Left lung (tissue), 10 donors: ENCODE results near the gene LILRB5. TPM values are rescaled to one million over a fixed set of nuclear protein-coding genes. Genes with fewer than 3 reads are reported as not detected.
A peak's percentile ranks its signal among the peaks of the same experiment; 100 is the strongest.
"Not testable (repeated sequence)": the region's sequence is repeated elsewhere in the genome, so short reads cannot be mapped to it uniquely, and the experiment has no call there.

Experiments used
- ATAC-seq: fragments of 200-7000 bp; cut with Tn5 transposase; one replicate; pipeline ENCODE4 v1.9.1; 2020; ENCODE audit warnings: moderate library complexity
- DNase-seq, 4 donors: peaks; one replicate each; pipeline ENCODE4 v3.0.0-alpha.2; 2013 to 2020
- H3K27ac ChIP-seq, 2 donors: fragments of 200-600 bp; sonication (generic) in 1 of 2; one replicate each; pipeline versions ENCODE4 v1.5.0 to v1.8.0; 2020 to 2021
- H3K27me3 ChIP-seq, 2 donors: fragments of 200-600 bp; sonication (generic) in 1 of 2; one replicate each; pipeline versions ENCODE4 v1.5.0 to v1.8.0; 2020 to 2021
- H3K36me3 ChIP-seq, 2 donors: fragments of 200-600 bp; sonication (generic) in 1 of 2; one replicate each; pipeline versions ENCODE4 v1.5.0 to v1.8.0; 2020 to 2021
- H3K4me1 ChIP-seq, 2 donors: fragments of 200-600 bp; one replicate each; pipeline ENCODE4 v1.8.0; 2021
- H3K4me3 ChIP-seq, 2 donors: fragments of 200-600 bp; sonication (generic) in 1 of 2; one replicate each; pipeline versions ENCODE4 v1.5.0 to v1.8.0; 2020 to 2021; ENCODE audit warnings: mild to moderate bottlenecking in 1 of 2
- H3K9me3 ChIP-seq, 2 donors: fragments of 200-600 bp; sonication (generic) in 1 of 2; one replicate each; pipeline versions ENCODE4 v1.5.0 to v1.8.0; 2020 to 2021
- intact Hi-C, 2 donors: fragments of 100-400 bp; cut with DNase I; formaldehyde crosslinking; loops; one replicate each; pipeline versions ENCODE4 v1.11.2 to v1.14.2; 2022
- polyA plus RNA-seq, 6 donors: library from polyadenylated mRNA; unstranded; fragments of 120-200 nt; gene quantifications; one replicate each; pipeline ENCODE4 v1.2.1, GENCODE V29; 2013; ENCODE audit not compliant: insufficient read length in 6 of 6
- total RNA-seq, 2 donors: library from RNA; stranded (reverse); fragmentation: NEBNext Ultra II Directional; extraction: Animal tissue kit (Norgen Biotek cat#: 25700); gene quantifications; one replicate each; pipeline ENCODE4 v1.2.1, GENCODE V29; 2021
- TF ChIP-seq, protein P1 (sequence below), 2 donors: fragments of 200-600 bp; sonication (generic) in 1 of 2; IDR thresholded peaks; one replicate each; pipeline versions ENCODE4 v1.5.0 to v1.8.0; 2021; ENCODE audit warnings: antibody characterized with exemption in 2 of 2
- donor health status: DM: no; HTN: yes; CAD: no.
- donor health status: DM: no; HTN: no; CAD: no.

LILRB5 gene
- total and polyA plus RNA-seq, 8 donors = 3.3 to 16.5 (median 4.7) TPM

DNA sequence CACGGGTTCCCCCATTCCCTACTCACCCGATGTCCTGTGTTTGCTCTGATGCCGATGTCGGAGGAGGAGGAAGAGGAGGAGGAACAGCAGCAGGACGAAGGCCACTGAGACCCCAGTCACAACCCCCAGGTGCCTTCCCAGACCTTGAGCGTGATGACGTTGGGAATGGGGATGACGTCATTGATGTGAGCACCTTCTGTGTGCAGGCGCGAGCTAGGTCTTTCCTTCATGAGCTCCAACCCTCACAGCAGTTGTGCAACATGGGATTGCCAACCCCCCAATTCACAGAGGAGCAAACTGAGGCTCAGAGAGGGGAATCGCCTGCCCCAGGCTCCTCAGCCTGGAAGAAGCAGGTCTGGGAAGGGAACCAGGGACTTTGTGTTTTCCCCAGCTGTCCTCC, 4.2 kb downstream of the LILRB5 start:
- Histone ChIP-seq H3K36me3 (no peaks in the 10 kb centered on the region), H3K27ac (no peak overlapping the region), H3K27me3 (peaks cover 0 to 74% of the 10 kb centered on the region in 2 donors), H3K4me1 (peaks cover 0 to 21% of the 10 kb centered on the region in 2 donors), H3K9me3 (no peaks in the 10 kb centered on the region), H3K4me3 (no peak overlapping the region)
- no peak for DNase-seq
- ATAC-seq = no peak
- TF ChIP-seq, protein P1, sequence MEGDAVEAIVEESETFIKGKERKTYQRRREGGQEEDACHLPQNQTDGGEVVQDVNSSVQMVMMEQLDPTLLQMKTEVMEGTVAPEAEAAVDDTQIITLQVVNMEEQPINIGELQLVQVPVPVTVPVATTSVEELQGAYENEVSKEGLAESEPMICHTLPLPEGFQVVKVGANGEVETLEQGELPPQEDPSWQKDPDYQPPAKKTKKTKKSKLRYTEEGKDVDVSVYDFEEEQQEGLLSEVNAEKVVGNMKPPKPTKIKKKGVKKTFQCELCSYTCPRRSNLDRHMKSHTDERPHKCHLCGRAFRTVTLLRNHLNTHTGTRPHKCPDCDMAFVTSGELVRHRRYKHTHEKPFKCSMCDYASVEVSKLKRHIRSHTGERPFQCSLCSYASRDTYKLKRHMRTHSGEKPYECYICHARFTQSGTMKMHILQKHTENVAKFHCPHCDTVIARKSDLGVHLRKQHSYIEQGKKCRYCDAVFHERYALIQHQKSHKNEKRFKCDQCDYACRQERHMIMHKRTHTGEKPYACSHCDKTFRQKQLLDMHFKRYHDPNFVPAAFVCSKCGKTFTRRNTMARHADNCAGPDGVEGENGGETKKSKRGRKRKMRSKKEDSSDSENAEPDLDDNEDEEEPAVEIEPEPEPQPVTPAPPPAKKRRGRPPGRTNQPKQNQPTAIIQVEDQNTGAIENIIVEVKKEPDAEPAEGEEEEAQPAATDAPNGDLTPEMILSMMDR (IDR thresholded peaks at IDR 0.05) = no peak
- intact Hi-C loops = no loop called here

DNA sequence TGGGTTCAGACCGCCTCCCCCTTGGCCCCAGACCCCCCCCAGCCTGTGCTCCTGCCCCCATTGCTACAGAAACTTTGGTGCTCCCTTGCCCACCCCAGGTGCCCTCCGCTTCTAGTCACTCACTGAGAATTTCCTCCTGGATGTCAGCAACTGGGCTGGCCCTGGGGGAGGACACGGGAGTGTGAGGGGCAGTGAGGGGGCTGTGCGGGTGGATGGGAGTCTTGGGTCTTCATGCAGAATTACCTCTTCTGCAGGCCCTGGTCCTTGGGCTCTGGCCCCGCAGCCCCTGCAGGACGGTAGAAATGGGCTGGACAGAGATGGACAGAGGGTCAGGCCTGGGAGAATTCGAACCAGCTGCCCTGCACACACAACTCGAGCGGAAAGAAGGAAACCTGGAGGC, 4.8 kb downstream of the LILRB5 start:
- no peak for DNase-seq
- H3K27ac ChIP-seq = no peak overlapping the region
- H3K27me3 ChIP-seq = peaks cover 0 to 68% of the 10 kb centered on the region in 2 donors
- TF ChIP-seq, protein P1 (IDR thresholded peaks at IDR 0.05) = no peak
- ATAC-seq = no peak
- intact Hi-C loops = no loop called here
- H3K4me1 ChIP-seq = peaks cover 0 to 27% of the 10 kb centered on the region in 2 donors
- H3K36me3 ChIP-seq = no peaks in the 10 kb centered on the region
- H3K9me3 ChIP-seq = no peaks in the 10 kb centered on the region
- no peak overlapping the region for H3K4me3 ChIP-seq

DNA sequence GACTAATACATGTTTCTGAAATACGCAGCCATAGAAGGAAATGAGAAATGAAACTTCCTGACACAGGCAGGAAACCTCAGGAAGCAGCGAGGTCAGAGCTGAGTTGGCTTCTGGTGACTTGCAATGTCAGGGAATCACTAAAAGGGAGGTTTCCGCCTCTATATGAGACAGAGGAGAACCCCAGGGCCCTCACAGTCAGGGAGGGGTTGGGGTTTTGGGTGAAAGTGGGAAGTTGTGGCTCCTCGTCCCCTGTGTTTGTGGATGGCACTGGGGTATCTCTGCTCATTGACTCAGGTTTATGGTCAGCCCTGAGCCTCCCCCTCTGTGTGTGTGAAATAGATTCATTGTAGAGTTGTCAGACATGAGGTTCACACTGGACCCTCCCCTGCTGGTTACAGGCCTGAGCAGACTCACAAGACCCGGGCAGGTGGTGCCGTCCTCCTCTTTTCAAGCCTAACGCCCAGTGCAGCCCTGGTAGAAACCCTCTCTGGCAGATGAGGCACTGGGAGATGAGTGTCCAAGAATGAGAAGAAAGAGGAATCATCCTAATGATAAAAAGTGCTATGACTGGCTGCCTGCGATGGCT, 9.0 kb downstream of the LILRB5 start:
- ATAC-seq = peak; percentile 90

DNA sequence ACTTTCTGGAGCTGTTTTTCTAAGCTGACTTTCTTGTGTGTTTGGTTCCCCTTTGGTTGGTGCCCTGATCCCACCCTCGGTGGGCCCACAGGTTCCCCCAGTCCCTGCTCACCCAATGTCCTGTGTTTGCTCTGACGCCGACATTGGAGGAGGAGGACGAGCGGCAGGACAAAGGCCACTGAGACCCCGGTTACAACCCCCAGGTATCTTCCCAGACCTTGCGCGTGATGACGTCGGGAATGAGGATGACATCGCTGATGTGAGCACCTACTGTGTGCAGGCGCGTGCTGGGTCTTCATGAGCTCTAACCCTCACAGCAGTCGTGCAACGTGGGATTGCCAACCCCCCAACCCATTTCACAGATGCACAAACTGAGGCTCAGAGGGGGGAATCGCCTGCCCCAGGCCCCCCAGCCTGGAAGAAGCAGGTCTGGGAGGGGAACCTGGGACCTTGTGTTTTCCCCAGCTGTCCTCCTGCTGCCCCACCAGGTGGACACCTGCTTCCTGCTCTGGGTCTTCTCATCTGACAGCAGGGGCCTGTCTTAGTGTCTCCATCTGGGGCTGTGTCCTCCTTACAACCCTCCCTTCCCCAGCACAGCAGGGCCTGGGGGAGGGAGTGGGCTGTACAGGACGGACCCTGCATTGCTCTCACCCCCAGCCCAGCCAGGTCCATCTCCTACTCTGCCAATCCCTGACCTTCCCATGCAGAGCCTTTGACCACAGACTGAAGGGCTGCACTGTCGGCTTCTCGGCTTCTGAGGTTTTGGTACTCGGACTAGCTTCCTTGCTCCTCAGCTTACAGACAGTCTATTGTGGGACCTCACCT, 9.8 kb downstream of the LILRB5 start:
- Histone ChIP-seq H3K4me3 (no peak overlapping the region), H3K27ac (peak overlapping the region in 1 of 2 donors; percentile 87), H3K9me3 (no peaks in the 10 kb centered on the region), H3K27me3 (peaks cover 0 to 29% of the 10 kb centered on the region in 2 donors), H3K36me3 (no peaks in the 10 kb centered on the region), H3K4me1 (peaks cover 0 to 33% of the 10 kb centered on the region in 2 donors)
- ATAC-seq (peak; percentile 12), DNase-seq (no peak)
- intact Hi-C loops = no loop called here
- TF ChIP-seq, protein P1 (IDR thresholded peaks at IDR 0.05) = no peak

More for the DNA sequence above, 9.0 kb downstream of the LILRB5 start:
- intact Hi-C loops = no loop called here
- peaks cover 0 to 33% of the 10 kb centered on the region in 2 donors for H3K4me1 ChIP-seq
- peak in 2 of 4 donors; percentile 19 to 73 for DNase-seq
- no peaks in the 10 kb centered on the region for H3K9me3 ChIP-seq
- no peak overlapping the region for H3K4me3 ChIP-seq
- TF ChIP-seq, protein P1 (IDR thresholded peaks at IDR 0.05) = no peak
- peaks cover 0 to 29% of the 10 kb centered on the region in 2 donors for H3K27me3 ChIP-seq
- no peaks in the 10 kb centered on the region for H3K36me3 ChIP-seq
- peak overlapping the region in 1 of 2 donors; percentile 87 for H3K27ac ChIP-seq

DNA sequence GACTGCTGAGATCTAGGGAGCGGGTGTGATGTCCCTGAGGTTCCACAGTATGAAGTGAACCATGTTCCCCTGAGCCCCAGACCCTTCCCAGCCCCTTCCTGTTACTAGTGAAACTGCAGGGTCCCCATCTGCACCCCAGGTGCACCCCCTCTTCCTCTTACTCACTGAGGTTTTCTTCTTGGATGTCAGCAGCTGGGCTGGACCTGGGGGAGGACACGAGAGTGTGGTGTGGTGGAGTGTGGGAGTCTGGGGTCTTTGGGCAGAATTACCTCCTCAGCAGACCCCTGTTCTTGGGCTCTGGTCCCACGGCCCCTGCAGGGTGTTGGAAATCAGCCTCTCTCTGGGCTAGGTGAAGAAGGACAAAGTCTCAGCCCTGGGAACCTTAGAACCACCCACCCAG, 11.1 kb downstream of the LILRB5 start:
- no peaks in the 10 kb centered on the region for H3K9me3 ChIP-seq
- peaks cover 0 to 36% of the 10 kb centered on the region in 2 donors for H3K4me1 ChIP-seq
- TF ChIP-seq, protein P1 (IDR thresholded peaks at IDR 0.05) = no peak
- ATAC-seq (no peak), DNase-seq (no peak)
- intact Hi-C loops = no loop called here
- peaks cover 0 to 34% of the 10 kb centered on the region in 2 donors for H3K27me3 ChIP-seq
- H3K27ac ChIP-seq = no peak overlapping the region
- no peaks in the 10 kb centered on the region for H3K36me3 ChIP-seq
- H3K4me3 ChIP-seq = no peak overlapping the region

DNA sequence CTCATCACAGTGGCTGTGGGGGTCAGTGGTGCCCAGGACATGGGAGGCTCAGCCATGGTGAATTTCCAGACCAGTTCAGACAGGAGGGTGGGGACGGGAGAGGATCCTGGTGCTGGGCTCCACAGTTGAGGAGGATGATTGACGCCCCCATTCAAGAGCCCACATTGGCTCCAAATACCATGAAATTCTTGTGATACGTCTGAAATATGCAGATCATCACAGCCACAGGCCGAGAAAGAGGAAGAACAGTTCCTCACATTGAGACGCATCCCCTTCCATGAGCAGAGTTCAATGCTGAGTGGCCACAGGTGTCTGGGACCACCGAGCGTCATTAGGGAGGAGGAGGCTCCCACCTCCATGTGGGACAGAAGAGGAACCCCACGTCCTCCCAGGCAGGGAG, 13.3 kb downstream of the LILRB5 start:
- H3K9me3 ChIP-seq, DNase-seq, H3K36me3 ChIP-seq, intact Hi-C loops, H3K4me3 ChIP-seq, ATAC-seq, H3K27ac ChIP-seq: not testable (repeated sequence)
- H3K27me3 ChIP-seq = peaks cover 0 to 33% of the 10 kb centered on the region in 2 donors
- peaks cover 0 to 40% of the 10 kb centered on the region in 2 donors for H3K4me1 ChIP-seq

DNA sequence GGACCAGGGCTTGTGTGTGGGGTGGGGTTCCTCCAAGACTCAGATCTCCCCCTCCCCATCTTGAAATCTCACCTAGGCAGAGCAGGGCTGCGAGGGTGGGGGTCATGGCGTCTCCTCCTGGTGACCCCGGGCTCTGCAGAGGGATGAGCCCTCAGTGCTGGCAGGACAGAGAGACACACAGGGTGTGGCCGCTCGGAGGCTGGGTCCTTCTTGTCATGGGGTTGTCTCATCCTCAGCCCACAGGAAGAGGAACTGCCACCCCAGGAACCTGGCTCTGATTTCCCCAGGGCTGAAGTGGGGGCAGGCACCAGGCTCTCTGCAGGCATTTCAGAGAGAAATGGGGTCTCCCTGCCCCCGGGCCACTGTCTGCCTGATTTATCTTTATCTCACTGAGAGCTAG, 14.4 kb downstream of the LILRB5 start, which contains the start of gene LILRA6:
Gene LILRA6, minus strand, starts transcription at position 145 of the 400 bp plus-strand sequence.
- H3K9me3 ChIP-seq, intact Hi-C loops: not testable (repeated sequence)
- DNase-seq (peak in 2 of 4 donors; percentile 57 to 79), ATAC-seq (peak; percentile 83)
- peaks cover 0 to 28% of the 10 kb centered on the region in 2 donors for H3K4me1 ChIP-seq
- H3K4me3 ChIP-seq = peak within 1 kb of the TSS in 1 of 2 donors; percentile 50
- peaks cover 0 to 26% of the 10 kb centered on the region in 2 donors for H3K27me3 ChIP-seq
- peaks cover 0 to 17% of the 10 kb centered on the region in 2 donors for H3K36me3 ChIP-seq
- peak within 1 kb of the TSS in 1 of 2 donors; percentile 77 for H3K27ac ChIP-seq
